NOMO-1 treated with DMSO at 0.1 percent for 48 hours (cell line): ENCODE results near the gene KCNE2.

Experiments used
- DNase-seq: peaks from one replicate; lab custom pipeline; 2025; ENCODE audit not compliant: unreplicated experiment; lab: John Stamatoyannopoulos, UW

The KCNE2 gene

GRCh38 chr21:34363733-34364132 is at the start of gene KCNE2:
Gene KCNE2 (plus strand): TSS chr21:34364006. CDS start chr21:34370479, 6,473 bp downstream.
- DNase-seq = no peak

GRCh38 chr21:34319585-34319984 is 44.2 kb upstream of the KCNE2 start:
- DNase-seq = no peak

GRCh38 chr21:34320011-34320410 is 43.8 kb upstream of the KCNE2 start:
- DNase-seq = no peak

- no peak for DNase-seq
Measured at GRCh38 chr21:34330055-34330454, 33.8 kb upstream of the KCNE2 start.

- no peak for DNase-seq
Measured at GRCh38 chr21:34331726-34332125, 32.1 kb upstream of the KCNE2 start.

GRCh38 chr21:34332347-34332746 is 31.5 kb upstream of the KCNE2 start:
- no peak for DNase-seq

- no peak for DNase-seq
Measured at GRCh38 chr21:34333121-34333739, 30.6 kb upstream of the KCNE2 start.

- DNase-seq = no peak
Measured at GRCh38 chr21:34335316-34335715, 28.5 kb upstream of the KCNE2 start.

- no peak for DNase-seq
Measured at GRCh38 chr21:34336245-34336644, 27.6 kb upstream of the KCNE2 start.

- DNase-seq = no peak
Measured at GRCh38 chr21:34336756-34337391, 26.9 kb upstream of the KCNE2 start.

GRCh38 chr21:34337741-34338140 is 26.1 kb upstream of the KCNE2 start:
- DNase-seq = no peak

GRCh38 chr21:34338226-34338625 is 25.6 kb upstream of the KCNE2 start:
- no peak for DNase-seq

GRCh38 chr21:34340061-34340460 is 23.7 kb upstream of the KCNE2 start:
- DNase-seq = no peak

GRCh38 chr21:34342476-34342875 is 21.3 kb upstream of the KCNE2 start:
- no peak for DNase-seq

- DNase-seq = no peak
Measured at GRCh38 chr21:34343347-34343746, 20.5 kb upstream of the KCNE2 start.

GRCh38 chr21:34343838-34344381 is 19.9 kb upstream of the KCNE2 start:
- no peak for DNase-seq

GRCh38 chr21:34344584-34344983 is 19.2 kb upstream of the KCNE2 start:
- no peak for DNase-seq

GRCh38 chr21:34345091-34345871 is 18.5 kb upstream of the KCNE2 start:
- no peak for DNase-seq

- DNase-seq = no peak
Measured at GRCh38 chr21:34345892-34346291, 17.9 kb upstream of the KCNE2 start.

GRCh38 chr21:34348890-34349519 is 14.8 kb upstream of the KCNE2 start:
- no peak for DNase-seq

GRCh38 chr21:34351786-34352241 is 12.0 kb upstream of the KCNE2 start:
- peak; percentile 64 for DNase-seq
